Measurements from ENCODE around the gene CNGA4.

DNA sequence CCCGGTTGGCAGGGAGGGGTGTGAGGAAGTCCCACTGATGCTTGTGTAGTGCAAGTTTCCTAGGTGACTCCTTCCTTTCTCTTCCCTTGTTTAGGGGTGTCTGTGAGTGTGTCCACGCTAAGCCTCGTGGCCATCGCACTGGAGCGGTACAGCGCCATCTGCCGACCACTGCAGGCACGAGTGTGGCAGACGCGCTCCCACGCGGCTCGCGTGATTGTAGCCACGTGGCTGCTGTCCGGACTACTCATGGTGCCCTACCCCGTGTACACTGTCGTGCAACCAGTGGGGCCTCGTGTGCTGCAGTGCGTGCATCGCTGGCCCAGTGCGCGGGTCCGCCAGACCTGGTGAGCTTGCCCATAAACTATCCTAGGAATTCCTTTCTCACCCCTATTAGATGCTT, 31.1 kb downstream of the CNGA4 start:
- no peak for TF ChIP-seq CTCF (IDR thresholded peaks at IDR 0.05)
- no peak for TF ChIP-seq POLR2A (IDR thresholded peaks at IDR 0.05)

All from Peyer's patch (tissue), 4 donors.